Stimulated activated CD4-positive, alpha-beta T cell treated with anti-CD3 and anti-CD28 coated beads, Interleukin-2, amount 100 ng/mL, for 48 hours (primary cell): Measurements from ENCODE around the gene GALNT2.

Experiments
- DNase-seq, 2 donors: peaks; one replicate each; pipeline ENCODE4 v3.0.0-alpha.2; 2020

GALNT2 gene

GRCh38 chr1:230073371-230074035, 6.5 kb downstream of the GALNT2 start:
- DNase-seq: no peak

GRCh38 chr1:230074270-230074669, 7.2 kb downstream of the GALNT2 start:
- DNase-seq: no peak

- DNase-seq: no peak
Measured at GRCh38 chr1:230074762-230075161, 7.7 kb downstream of the GALNT2 start.

GRCh38 chr1:230076121-230076520, 9.1 kb downstream of the GALNT2 start:
- no peak for DNase-seq

GRCh38 chr1:230077011-230077410, 10.0 kb downstream of the GALNT2 start:
- DNase-seq: no peak

- no peak for DNase-seq
Measured at GRCh38 chr1:230077436-230078213, 10.6 kb downstream of the GALNT2 start.

- DNase-seq: no peak
Measured at GRCh38 chr1:230079199-230080024, 12.4 kb downstream of the GALNT2 start.

- DNase-seq: no peak
Measured at GRCh38 chr1:230080822-230081221, 13.8 kb downstream of the GALNT2 start.

GRCh38 chr1:230081751-230082150, 14.7 kb downstream of the GALNT2 start:
- no peak for DNase-seq

- DNase-seq: no peak
Measured at GRCh38 chr1:230082211-230082610, 15.2 kb downstream of the GALNT2 start.

- DNase-seq: no peak
Measured at GRCh38 chr1:230083053-230083452, 16.0 kb downstream of the GALNT2 start.

- no peak for DNase-seq
Measured at GRCh38 chr1:230083746-230084407, 16.8 kb downstream of the GALNT2 start.

GRCh38 chr1:230084408-230085177, 17.6 kb downstream of the GALNT2 start:
- peak; percentile 62 to 69 for DNase-seq

- DNase-seq: no peak
Measured at GRCh38 chr1:230085178-230085515, 18.1 kb downstream of the GALNT2 start.

- no peak for DNase-seq
Measured at GRCh38 chr1:230086151-230086550, 19.1 kb downstream of the GALNT2 start.

GRCh38 chr1:230087028-230087716, 20.1 kb downstream of the GALNT2 start:
- DNase-seq: no peak

GRCh38 chr1:230087717-230088105, 20.7 kb downstream of the GALNT2 start:
- no peak for DNase-seq

GRCh38 chr1:230090194-230090711, 23.2 kb downstream of the GALNT2 start:
- no peak for DNase-seq

GRCh38 chr1:230091473-230092231, 24.6 kb downstream of the GALNT2 start:
- no peak for DNase-seq

GRCh38 chr1:230094746-230095145, 27.7 kb downstream of the GALNT2 start:
- DNase-seq: no peak

- DNase-seq: no peak
Measured at GRCh38 chr1:230095938-230096337, 28.9 kb downstream of the GALNT2 start.
